SU-DHL-6 (cell line): ENCODE data around the gene FEZF2.

Experiments used
- CTCF ChIP-seq: fragments of 200-600 bp; sonication (generic); IDR thresholded peaks from one replicate; pipeline ENCODE4 v1.5.1; 2017; ENCODE audit warnings: antibody characterized with exemption, mild to moderate bottlenecking, low read length, moderate library complexity; ENCODE audit not compliant: insufficient read depth, poor library complexity, severe bottlenecking
- EZH2phosphoT487 ChIP-seq: fragments of 200-600 bp; sonication (generic), shearing (Covaris generic); conservative IDR thresholded peaks from 2 replicates; pipeline ENCODE4 v1.6.1; 2018; ENCODE audit warnings: mild to moderate bottlenecking, antibody characterized with exemption, low read length, moderate library complexity, mixed read lengths

- no peak for TF ChIP-seq CTCF
- TF ChIP-seq EZH2phosphoT487, result no peak
Measured at GRCh38 chr3:62413687-62414086, 40.3 kb upstream of the FEZF2 start.
